Inflammatory macrophage treated with lipopolysaccharide for 4 hours (primary cell): ENCODE results near the gene BCAP31.
"Not testable (repeated sequence)": the region's sequence is repeated elsewhere in the genome, so short reads cannot be mapped to it uniquely, and the experiment has no call there.

ENCODE experiments used
- DNase-seq: peaks from one replicate; pipeline ENCODE4 v3.0.0-alpha.2; 2020

The BCAP31 gene

GRCh38 chrX:153762626-153763173, 38.5 kb upstream of the BCAP31 start:
- DNase-seq, result no peak

GRCh38 chrX:153761863-153762262, 37.7 kb upstream of the BCAP31 start:
- DNase-seq, result no peak

GRCh38 chrX:153755136-153755535, 30.9 kb upstream of the BCAP31 start:
- DNase-seq, result no peak

GRCh38 chrX:153750127-153750774, 26.1 kb upstream of the BCAP31 start:
- DNase-seq, result no peak

GRCh38 chrX:153749017-153749416, 24.8 kb upstream of the BCAP31 start:
- DNase-seq, result not testable (repeated sequence)

GRCh38 chrX:153746991-153747390, 22.8 kb upstream of the BCAP31 start:
- not testable (repeated sequence) for DNase-seq

- DNase-seq, result no peak
Measured at GRCh38 chrX:153746359-153746758, 22.2 kb upstream of the BCAP31 start.

- DNase-seq, result not testable (repeated sequence)
Measured at GRCh38 chrX:153745067-153745433, 20.9 kb upstream of the BCAP31 start.

- DNase-seq, result no peak
Measured at GRCh38 chrX:153744210-153745066, 20.3 kb upstream of the BCAP31 start.

GRCh38 chrX:153743468-153744209, 19.5 kb upstream of the BCAP31 start:
- DNase-seq, result not testable (repeated sequence)

GRCh38 chrX:153742796-153743467, 18.7 kb upstream of the BCAP31 start:
- not testable (repeated sequence) for DNase-seq

GRCh38 chrX:153742111-153742510, 17.9 kb upstream of the BCAP31 start:
- not testable (repeated sequence) for DNase-seq

GRCh38 chrX:153741446-153741845, 17.3 kb upstream of the BCAP31 start:
- no peak for DNase-seq

- no peak for DNase-seq
Measured at GRCh38 chrX:153740631-153741222, 16.5 kb upstream of the BCAP31 start.

- DNase-seq, result no peak
Measured at GRCh38 chrX:153739754-153740486, 15.7 kb upstream of the BCAP31 start.

GRCh38 chrX:153738056-153738605, 13.9 kb upstream of the BCAP31 start:
- DNase-seq, result no peak

GRCh38 chrX:153736871-153737441, 12.8 kb upstream of the BCAP31 start:
- no peak for DNase-seq

- DNase-seq, result no peak
Measured at GRCh38 chrX:153736071-153736820, 12.1 kb upstream of the BCAP31 start.

- peak; percentile 17 for DNase-seq
Measured at GRCh38 chrX:153735274-153735673, 11.1 kb upstream of the BCAP31 start.

- no peak for DNase-seq
Measured at GRCh38 chrX:153734871-153735270, 10.7 kb upstream of the BCAP31 start.
